Upper lobe of left lung (tissue), 4 donors: Measurements from ENCODE around the gene CORO6.

Experiments
- CTCF ChIP-seq, 6 experiments: fragments of 450-650 bp in 4 of 6; fragments of 200-600 bp in 2 of 6; sonication (generic) in 2 of 6; IDR thresholded peaks; one replicate each; pipeline ENCODE4 v1.5.1; 2016 to 2019; ENCODE audit warnings: antibody characterized with exemption in 6 of 6
- POLR2A ChIP-seq, 4 donors: fragments of 450-650 bp; IDR thresholded peaks; one replicate each; pipeline ENCODE4 v1.5.1; 2016 to 2017; ENCODE audit warnings: antibody characterized with exemption in 4 of 4, mild to moderate bottlenecking in 2 of 4
- POLR2AphosphoS5 ChIP-seq, 2 donors: sonication (generic); formaldehyde crosslinking; IDR thresholded peaks; one replicate each; pipeline ENCODE4 v1.5.1; 2017; ENCODE audit warnings: antibody characterized with exemption in 2 of 2

- TF ChIP-seq CTCF (IDR thresholded peaks at IDR 0.05) (no peak), POLR2AphosphoS5 (IDR thresholded peaks at IDR 0.05) (no peak), POLR2A (IDR thresholded peaks at IDR 0.05) (no peak)
Observed at GRCh38 chr17:29643817-29644160, 21.1 kb upstream of the CORO6 start.
